ENCODE results near the gene EGFL8.

DNA sequence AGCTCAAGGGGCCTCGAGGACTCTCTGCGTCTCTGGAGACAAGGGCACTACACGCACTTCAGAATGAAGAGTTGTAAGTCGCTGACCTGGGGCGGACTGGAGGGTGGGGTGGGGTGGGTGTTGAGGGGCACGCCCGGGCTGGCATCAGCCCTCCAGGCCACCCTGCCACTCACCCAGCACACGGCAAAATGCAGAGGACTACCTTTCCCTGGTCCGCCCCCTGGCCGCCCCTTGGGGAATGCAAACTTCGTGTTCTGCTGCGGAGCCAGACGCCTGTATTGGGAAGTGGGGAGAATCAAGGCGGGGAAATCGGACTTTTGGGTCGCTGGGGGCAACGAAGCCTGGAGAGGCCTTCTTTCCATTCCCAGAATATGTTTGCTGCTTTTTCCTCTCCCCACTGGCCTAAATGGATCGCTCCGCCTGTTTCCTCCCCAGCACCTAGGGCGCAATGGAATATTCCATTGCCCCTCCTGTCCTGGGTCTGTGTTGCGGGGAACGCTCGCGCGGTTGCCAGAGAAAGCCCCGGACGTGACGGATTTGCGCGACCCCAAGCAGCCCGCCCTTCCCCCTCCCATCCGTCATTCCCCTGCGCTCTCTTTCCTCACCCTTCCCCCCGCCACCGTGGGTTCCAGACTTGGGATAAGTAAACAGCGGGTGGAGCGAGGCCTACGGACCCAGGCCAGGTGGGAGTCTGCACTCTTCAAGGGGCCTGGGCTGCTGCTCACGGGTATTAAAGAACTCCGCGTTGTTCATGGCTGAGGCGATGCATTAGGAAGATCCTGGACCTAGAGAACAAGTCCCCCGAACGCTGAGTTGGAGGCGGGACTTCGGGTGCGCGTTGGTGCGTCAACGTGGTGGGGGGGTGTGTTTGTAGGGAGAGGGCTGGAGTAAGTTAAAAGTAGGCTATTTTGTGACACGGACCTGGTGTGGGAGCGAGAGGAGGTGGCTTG lies 10.6 kb upstream of the EGFL8 start, which contains the start of gene PPT2:
- TF ChIP-seq, protein P1, sequence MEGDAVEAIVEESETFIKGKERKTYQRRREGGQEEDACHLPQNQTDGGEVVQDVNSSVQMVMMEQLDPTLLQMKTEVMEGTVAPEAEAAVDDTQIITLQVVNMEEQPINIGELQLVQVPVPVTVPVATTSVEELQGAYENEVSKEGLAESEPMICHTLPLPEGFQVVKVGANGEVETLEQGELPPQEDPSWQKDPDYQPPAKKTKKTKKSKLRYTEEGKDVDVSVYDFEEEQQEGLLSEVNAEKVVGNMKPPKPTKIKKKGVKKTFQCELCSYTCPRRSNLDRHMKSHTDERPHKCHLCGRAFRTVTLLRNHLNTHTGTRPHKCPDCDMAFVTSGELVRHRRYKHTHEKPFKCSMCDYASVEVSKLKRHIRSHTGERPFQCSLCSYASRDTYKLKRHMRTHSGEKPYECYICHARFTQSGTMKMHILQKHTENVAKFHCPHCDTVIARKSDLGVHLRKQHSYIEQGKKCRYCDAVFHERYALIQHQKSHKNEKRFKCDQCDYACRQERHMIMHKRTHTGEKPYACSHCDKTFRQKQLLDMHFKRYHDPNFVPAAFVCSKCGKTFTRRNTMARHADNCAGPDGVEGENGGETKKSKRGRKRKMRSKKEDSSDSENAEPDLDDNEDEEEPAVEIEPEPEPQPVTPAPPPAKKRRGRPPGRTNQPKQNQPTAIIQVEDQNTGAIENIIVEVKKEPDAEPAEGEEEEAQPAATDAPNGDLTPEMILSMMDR (IDR thresholded peaks at IDR 0.05): peak in 4 of 7 experiments; percentile 7 to 32 (median 28)
- peak in 1 of 3 donors; percentile 16 for TF ChIP-seq POLR2A (IDR thresholded peaks at IDR 0.05)
